Endometrial microvascular endothelial cells (primary cell): Measurements from ENCODE around the gene SGIP1. TPM values are rescaled to one million over a fixed set of nuclear protein-coding genes. Genes with fewer than 3 reads are reported as not detected.

ENCODE experiments used
- in situ Hi-C: cut with HindIII; loops from 2 replicates; pipeline ENCODE4 v1.10.0; 2017; ENCODE audit warnings: low sequenced_read_pairs, low pct_unique_long_range_greater_than_20kb; ENCODE audit errors: inconsistent ontology term
- total RNA-seq: library from RNA; depleted of rRNA; stranded (reverse); fragments of >200 nt; gene quantifications from one replicate; pipeline ENCODE4 v1.2.3, GENCODE V29; 2015; ENCODE audit errors: inconsistent ontology term

SGIP1 gene
- total RNA-seq, 1 donor from 2014 or later: 0.46 TPM

DNA sequence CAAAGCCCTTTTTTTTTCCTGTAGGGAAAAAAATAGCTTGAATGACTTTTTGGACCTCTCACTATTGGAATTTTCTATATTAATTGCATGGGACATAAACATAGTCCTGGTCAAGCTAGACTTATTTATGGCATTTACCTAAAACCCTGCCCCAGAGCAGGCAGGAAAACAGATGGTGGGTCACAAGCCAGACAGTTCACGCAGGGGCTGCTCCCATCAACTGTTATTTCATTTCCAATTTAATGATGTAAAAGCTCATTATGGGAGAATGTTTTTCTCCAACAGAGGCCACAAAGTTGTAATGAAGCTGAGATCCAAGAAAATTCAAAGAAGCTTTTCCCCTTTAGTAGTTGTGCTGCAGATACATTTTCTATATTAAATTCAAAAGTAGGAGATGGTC lies 99.2 kb downstream of the SGIP1 start:
- in situ Hi-C loops: no loop called here

DNA sequence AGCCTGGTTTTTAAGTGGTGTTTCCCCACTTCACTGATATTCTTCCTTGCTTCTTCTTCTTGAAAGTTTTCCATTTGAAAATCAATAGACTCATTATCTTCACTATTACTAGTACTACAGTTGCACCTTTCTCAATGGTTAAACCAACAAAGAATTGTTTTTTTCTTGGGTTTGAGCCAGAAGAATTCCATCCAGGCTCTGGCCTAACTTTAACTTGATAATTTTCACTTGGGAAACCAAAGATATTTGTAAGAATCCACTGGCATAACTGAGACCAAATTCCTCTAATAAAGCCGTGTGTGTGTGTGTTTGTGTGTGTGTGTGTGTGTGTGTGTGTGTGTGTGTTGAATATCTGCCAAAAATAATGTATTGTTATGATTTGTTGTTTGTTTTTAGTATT lies 103.2 kb downstream of the SGIP1 start:
- in situ Hi-C loops: no loop called here

DNA sequence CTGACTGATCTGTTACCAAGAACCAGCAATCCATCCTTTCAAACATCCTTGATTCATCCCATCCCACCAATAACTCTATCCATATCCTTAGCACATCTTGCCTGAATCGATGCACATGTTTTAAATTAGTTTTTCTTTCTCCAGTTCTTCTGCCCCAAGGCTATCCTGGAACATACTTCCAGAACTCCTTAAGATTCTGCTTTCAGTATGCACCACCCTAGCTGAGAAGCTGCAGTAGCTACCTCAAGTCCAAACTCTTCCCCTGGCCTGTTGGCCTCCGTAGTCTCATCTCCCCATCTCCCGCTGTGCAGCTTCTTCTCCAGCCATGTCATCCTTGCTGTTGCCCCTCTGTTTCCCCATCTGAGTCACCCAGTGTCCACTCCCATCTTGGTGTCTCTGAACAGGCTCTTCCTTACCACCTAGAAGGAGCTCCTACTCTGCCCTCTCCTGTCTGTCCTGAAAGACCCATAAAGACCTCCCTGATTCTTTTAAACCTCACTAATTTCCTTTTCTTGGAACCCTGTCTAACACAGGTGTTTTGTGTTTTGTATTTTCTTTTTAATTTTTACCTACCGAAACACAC lies 108.0 kb downstream of the SGIP1 start:
- in situ Hi-C loops: no loop called here

DNA sequence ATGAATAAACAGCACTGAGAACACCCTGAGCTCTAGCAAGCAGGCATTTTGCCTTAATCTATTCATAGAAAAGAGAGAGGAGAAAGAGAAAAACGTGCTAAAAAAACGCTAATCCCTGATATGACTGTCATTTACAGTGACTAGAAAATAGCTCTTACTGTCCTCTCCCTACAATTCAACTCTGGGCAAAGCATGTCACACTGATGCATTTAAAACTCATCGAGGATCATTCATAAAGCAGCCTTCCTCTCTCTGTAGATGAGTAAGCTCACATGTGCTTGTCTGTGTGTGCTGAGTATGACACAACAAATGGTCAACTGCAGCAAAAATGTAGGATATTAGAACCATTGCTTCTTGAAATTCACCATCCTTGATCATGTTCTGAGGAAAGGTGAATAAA lies 109.0 kb downstream of the SGIP1 start:
- in situ Hi-C loops: no loop called here

DNA sequence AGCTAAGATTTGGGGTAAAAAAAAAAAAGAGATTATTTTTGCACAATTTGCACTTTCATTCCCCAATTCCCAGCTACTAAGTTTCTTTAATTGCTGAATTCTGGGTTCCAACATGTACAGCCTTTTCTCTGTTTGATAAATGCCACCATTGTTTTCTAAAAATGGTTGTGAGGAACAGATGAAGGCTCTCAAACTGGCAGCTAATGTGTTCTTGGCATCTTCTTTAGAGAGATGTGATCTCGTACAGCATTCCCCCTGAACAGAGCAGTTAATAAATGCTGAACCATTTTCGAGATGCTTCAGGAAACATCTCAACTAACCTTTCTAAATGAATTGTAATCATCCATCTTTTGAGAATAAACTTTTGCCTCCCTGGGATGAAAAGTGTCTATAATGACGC lies 110.4 kb downstream of the SGIP1 start:
- in situ Hi-C loops: no loop called here

DNA sequence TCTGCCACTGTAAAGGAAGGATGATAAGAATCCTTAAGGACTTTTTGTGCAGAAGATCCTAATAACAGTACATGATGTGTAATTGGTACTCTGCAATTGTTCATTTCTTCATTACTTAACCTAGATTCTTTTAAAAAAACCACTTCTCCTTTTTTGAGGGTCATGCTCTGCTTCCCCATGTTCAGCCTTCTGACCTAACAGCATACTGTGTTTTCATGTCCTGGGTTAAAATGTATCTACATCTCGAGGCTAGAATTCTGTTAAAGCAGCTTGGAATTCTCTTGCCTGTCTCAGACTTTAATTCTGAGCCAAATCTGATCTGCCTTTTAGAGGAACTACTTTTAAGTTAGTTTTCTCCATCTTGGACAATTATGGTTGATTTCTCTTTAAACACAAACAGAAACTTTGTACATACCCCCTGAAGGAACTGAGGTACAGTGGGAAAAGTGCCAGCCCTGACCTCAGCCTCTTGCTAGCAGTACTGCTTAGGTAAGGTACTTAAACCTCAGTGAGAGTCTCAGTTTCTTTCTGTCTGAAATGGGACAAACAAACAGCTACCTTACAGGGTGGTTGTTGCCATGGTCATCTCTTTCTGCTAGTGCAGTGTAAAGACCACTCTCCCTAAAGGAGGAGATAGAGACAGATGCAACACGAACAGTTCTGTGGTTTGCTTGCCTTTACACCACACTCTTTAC lies 115.1 kb downstream of the SGIP1 start:
- in situ Hi-C loops: no loop called here

DNA sequence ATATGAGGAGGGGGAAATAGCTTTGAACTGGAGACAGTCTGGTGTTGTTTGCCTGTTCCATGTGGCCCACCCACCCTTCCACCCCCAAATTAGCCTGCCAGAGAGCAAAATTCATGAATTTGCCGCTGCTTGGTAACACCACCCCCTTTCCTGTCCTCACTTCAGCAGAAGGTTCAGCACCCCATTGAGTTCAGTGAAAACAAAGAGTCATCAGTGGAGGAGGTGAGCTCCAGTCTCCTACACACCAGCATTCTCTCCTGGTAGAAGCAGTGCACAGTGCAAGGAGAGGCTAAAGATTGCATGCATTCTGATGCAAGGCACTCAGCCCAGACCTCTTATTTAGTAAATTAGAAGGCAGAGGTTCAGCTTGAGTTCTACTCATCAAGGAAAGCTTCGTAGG lies 118.6 kb downstream of the SGIP1 start:
- in situ Hi-C loops: no loop called here

DNA sequence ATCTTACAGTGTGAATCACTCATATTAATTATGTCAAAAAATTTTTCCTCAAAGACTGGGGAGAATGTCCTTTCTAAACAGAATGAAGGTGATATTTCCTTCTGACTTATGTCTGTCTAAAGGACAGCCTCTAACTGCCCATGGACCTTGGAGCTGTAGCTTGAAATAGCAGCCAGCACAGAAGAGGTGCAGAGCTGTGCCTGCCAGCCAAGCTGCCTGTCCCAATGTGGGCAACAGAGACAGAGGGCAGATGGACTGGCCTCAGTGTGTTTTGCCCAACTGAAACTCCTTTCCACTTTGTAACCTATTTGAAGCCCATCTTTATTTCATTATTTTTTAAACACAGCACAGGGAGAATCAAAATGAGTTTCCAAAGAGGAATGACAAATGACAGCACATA lies 120.7 kb downstream of the SGIP1 start:
- in situ Hi-C loops: no loop called here

DNA sequence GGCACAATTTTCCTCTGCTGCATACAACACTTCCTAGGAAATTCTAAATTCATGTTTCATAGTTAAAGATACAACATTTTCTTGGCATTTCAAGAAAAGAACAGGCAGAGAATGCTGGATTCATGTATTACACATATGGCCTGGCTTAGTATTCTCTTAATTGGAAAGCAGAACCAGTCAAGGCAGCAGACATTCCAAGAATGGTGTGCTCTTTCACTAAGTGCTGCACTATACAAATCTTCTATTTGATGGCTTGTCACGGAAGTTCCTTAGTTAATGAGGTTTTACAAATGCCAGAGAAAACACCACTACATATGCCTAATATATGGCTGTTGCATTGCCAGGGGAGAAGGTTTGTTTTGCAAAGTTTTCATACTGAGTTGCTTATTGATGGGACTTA lies 137.5 kb downstream of the SGIP1 start:
- in situ Hi-C loops: no loop called here

DNA sequence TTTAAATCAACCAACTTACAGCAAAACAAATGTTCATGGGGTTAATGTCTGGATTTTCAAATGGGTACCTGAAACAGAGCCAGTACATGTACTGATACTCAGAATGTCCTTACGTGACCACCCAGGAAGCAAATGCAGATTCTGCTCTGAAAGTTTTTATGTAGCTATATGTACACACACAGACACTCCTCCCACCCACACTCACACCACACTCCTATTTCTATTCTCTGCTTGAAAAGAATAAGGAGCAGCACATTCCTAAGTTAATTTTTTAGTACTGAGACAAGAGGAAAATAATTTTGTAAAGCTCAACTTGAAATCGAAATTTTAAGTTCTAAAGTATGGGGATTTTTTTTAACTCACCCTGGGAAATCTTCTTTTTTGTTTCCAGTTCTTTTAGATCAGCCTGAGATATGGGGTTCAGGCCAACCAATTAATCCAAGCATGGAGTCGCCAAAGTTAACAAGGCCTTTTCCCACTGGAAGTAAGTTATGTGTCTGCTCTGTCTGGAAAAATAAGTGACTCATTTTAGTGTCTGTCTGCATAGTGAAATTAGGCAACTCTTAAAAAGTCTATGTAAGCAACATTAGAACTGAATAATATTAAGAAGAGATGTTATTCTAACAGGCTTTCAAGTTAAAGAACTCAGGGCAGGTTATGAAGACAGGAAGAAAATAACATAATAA lies 142.8 kb downstream of the SGIP1 start:
- in situ Hi-C loops: no loop called here

DNA sequence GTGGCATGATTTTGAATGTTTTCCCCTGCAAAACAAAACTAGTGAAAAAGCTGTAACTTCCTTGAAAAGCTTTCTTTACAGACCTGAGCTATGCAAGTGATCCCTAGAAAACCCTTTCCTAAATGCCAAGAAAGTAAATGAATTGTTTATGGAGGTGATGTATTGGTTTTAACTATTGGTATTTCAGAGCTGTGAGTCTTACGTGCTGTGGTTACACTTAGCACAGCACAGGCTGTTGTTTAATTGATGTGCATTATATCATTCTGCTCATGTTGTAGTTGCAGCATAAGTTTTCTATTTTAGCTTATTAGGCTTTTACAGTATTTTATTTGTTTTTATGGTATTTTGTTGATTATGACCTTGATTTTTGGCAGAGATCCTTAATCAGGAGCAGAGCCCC lies 144.2 kb downstream of the SGIP1 start:
- in situ Hi-C loops: no loop called here

DNA sequence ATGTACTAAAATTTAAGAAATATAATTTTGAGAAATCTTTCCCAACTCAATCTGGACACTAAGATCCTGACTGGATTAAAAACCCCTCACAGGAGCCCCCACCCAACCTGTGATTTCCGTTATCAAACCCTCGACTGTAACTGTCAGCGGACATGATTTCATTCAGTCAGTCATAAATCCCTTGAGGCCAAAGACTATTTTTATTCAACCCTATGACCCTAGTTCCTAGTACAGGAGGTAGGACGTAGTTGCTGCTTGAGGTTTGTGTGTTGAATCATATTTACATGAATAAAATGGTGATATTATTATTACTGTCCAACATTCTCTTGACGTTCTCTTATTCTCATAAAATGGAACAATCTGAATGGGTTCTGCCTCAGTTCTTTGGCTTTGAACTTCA lies 145.2 kb downstream of the SGIP1 start:
- in situ Hi-C loops: no loop called here

DNA sequence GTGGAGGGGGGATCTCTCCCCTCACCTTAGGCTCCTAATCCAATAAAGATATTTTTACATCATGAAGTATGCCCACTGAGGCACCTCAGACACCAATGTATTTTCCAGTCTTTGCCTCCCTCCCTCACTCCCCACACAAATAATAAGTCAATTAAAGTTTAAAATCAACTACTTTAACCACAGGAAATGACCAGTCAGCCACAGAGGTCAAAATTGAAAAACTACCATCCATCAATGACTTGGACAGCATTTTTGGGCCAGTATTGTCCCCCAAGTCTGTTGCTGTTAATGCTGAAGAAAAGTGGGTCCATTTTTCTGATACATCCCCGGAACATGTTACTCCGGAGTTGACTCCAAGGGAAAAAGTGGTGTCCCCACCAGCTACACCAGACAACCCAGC lies 147.7 kb downstream of the SGIP1 start:
- in situ Hi-C loops: no loop called here

DNA sequence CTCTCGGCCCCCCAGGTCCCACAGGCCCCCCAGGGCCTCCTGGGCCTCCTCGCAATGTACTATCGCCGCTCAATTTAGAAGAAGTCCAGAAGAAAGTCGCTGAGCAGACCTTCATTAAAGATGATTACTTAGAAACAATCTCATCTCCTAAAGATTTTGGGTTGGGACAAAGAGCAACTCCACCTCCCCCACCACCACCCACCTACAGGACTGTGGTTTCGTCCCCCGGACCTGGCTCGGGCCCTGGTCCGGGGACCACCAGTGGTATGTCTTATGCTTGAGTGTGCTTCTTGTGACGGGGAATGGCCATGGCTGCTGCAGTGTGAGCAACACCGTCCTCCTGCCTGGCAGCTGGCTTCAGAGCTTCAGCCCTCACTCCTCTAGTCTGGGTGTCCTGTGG lies 148.2 kb downstream of the SGIP1 start:
- in situ Hi-C loops: no loop called here

DNA sequence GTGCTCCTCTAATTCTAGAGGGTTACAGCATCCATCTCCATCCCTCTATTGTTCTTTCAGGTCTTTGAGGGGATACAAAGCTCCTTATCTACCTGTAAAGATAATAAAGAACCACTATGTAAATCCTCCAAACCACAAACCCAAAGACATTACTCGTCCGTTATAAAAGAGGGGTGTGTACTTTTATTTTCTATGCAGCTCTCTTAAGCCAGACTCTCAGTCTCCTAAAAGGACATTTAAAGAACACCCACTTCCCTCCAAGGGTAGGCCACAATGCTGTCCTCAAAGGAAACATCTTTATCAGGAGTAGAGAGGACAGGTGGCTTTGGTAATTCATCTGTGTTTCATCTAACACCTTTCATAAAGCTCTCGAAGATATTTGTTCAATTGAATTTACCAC lies 150.4 kb downstream of the SGIP1 start:
- in situ Hi-C loops: no loop called here

DNA sequence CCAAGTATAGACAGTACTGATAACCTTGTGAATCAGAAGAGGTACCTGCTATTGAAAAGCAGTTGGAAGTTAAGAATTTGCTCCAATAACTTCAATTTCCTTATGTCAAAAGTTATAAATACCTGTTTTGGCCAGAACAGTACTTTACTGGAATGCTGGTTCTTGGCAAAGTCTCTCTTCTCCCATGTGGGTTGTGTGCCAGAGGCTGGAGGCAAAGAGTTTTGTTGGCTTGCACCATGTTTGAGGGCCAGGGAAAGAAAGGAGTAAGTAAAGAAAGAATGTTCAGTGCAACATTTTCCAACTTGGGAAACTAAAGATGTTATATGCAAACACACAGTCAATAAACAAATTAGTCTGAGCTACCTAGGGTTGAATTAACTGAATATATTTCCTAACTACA lies 151.3 kb downstream of the SGIP1 start:
- in situ Hi-C loops: no loop called here

DNA sequence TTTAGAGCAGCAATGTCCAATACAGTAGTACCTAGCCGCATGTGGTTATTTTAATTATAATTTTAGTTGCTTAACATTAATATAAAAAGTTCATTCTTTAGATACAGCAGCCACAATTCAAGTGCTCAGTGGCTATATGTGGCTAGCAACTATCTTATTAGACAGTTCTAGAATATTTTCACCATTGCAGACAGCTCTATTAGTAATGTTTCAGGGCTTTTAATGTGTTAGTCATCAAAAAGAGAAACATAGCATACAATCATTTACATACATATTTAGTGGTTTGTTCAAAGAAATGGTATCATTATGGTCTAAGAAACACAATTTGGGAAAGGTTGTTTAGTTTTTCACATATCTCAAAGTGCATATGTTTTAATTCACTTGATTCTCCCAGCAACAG lies 151.7 kb downstream of the SGIP1 start:
- in situ Hi-C loops: no loop called here

DNA sequence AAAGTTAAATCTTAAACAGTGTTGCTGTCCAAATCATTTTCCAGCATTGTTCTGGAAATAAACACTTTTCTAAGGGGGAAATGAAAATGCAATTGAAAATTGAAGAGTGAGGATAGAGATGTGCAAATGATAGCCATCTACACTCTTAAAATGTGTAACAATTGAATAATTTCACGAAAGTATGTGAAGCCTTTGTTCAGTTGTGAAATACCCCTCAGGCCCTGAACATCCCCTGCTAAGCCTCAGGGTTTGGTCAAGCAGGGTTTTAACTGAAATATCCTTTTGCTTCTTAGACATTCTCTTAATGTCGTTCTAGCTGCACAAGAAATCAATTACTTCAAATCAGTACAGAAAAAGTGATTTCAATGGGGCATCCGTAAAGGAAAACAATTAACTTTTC lies 152.5 kb downstream of the SGIP1 start:
- in situ Hi-C loops: no loop called here

DNA sequence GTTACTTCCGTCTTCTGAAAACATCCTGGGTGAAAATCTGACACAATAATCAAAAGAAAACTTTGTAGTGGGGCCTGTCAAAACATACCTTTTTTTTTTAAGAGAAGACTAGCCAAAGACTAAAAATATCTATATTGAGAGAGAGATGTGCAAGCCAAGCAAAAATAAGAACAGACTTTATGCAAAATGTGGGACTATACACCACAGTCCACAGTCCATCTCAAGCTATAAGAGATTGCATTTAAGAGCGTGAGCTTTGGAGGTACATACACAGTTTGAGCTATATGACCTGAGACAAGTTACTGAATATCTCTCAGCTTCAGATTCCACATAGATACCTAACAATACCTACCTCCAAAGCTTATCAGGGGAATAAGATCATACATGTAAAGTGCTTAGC lies 153.4 kb downstream of the SGIP1 start:
- in situ Hi-C loops: no loop called here

DNA sequence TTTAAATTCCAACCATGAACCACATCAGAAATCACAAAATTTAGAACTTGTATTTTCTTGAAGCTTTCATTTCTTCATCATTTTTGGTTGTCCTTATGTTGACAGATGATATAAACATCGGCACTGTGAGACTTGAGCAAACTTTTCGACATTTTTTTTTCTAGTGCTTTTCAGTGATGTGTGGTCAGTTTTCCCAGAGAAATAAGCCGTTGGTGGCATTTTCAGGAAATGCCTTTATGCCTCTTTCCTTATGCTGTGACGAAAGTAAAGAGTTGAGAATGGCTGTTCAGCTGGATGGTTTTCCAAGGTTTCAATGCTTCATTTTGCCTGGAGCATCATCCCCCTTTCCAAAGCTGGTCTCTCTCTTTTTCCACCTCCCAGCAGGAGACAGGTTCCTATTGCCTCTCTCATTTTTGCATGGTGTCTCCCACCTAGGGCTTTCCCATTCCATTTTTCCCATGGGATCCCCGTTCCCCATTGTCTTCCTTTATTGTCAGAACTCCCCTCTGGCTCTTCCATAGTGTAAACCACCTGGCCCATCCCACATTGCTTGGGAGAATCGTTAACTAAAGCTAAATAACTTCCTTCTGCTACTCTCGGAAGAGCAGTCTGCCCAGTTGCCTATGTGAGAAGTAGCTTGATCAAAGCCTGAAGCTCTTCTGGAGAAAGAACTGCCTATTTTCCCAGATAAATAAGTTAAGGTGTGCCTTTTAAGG lies 156.9 kb downstream of the SGIP1 start:
- in situ Hi-C loops: no loop called here
